Globus pallidus (tissue), 1 donor: Measurements from ENCODE around the gene ITGA11.

ENCODE experiments used
- DNase-seq: peaks from one replicate; pipeline ENCODE4 v3.0.0-alpha.2; 2015; ENCODE audit warnings: low spot score

Gene ITGA11

GRCh38 chr15:68431792-68432401 lies at the start of gene ITGA11:
Gene ITGA11, minus strand, starts transcription at chr15:68432163. Its CDS starts 97 bp downstream, at chr15:68432066.
- DNase-seq, result no peak

- DNase-seq, result no peak
These were observed 49.4 kb upstream of the ITGA11 start for GRCh38 chr15:68481321-68481720.

GRCh38 chr15:68480296-68480695 lies 48.3 kb upstream of the ITGA11 start:
- no peak for DNase-seq

- DNase-seq, result no peak
These were observed 47.9 kb upstream of the ITGA11 start for GRCh38 chr15:68479870-68480269.

GRCh38 chr15:68479406-68479805 lies 47.4 kb upstream of the ITGA11 start:
- DNase-seq, result no peak

GRCh38 chr15:68478853-68479252 lies 46.9 kb upstream of the ITGA11 start:
- no peak for DNase-seq

- DNase-seq, result no peak
These were observed 43.5 kb upstream of the ITGA11 start for GRCh38 chr15:68475449-68475848.

- no peak for DNase-seq
These were observed 39.6 kb upstream of the ITGA11 start for GRCh38 chr15:68471541-68471940.

- no peak for DNase-seq
These were observed 39.0 kb upstream of the ITGA11 start for GRCh38 chr15:68470976-68471375.

- no peak for DNase-seq
These were observed 38.2 kb upstream of the ITGA11 start for GRCh38 chr15:68470049-68470742.

- no peak for DNase-seq
These were observed 37.4 kb upstream of the ITGA11 start for GRCh38 chr15:68469162-68470048.

- DNase-seq, result no peak
These were observed 34.9 kb upstream of the ITGA11 start for GRCh38 chr15:68466876-68467275.

GRCh38 chr15:68465861-68466560 lies 34.0 kb upstream of the ITGA11 start:
- no peak for DNase-seq

GRCh38 chr15:68464448-68465090 lies 32.6 kb upstream of the ITGA11 start:
- DNase-seq, result no peak

- DNase-seq, result no peak
These were observed 32.0 kb upstream of the ITGA11 start for GRCh38 chr15:68463996-68464395.

GRCh38 chr15:68463444-68463843 lies 31.5 kb upstream of the ITGA11 start:
- DNase-seq, result no peak

GRCh38 chr15:68460166-68460565 lies 28.2 kb upstream of the ITGA11 start:
- DNase-seq, result no peak

GRCh38 chr15:68450192-68450591 lies 18.2 kb upstream of the ITGA11 start:
- no peak for DNase-seq

GRCh38 chr15:68449389-68449788 lies 17.4 kb upstream of the ITGA11 start:
- no peak for DNase-seq

GRCh38 chr15:68447976-68448755 lies 16.2 kb upstream of the ITGA11 start:
- no peak for DNase-seq

GRCh38 chr15:68447209-68447608 lies 15.2 kb upstream of the ITGA11 start:
- DNase-seq, result no peak
